ENCODE measurements around the gene NDUFB10.

Gene NDUFB10

GRCh38 chr16:1973461-1974156 is 14.3 kb downstream of the NDUFB10 start:
- Histone ChIP-seq H3K4me1 (ENCODE audit: control insufficient read depth, insufficient read depth, low read length, unreplicated experiment) (peaks cover 6% of the 10 kb centered on the region), H2AFZ (ENCODE audit: low read length, unreplicated experiment) (no peak overlapping the region), H3K4me3 (ENCODE audit: low read depth, low read length) (no peak overlapping the region; the same call in 1 of the 2 replicates), H3K27ac (ENCODE audit: low read depth, low read length) (no peak overlapping the region), H3K27me3 (ENCODE audit: insufficient read depth, low read length) (no peaks in the 10 kb centered on the region), H3K36me3 (ENCODE audit: insufficient read depth, low read length) (peaks cover 4% of the 10 kb centered on the region; the same call in 1 of the 2 replicates), H3K79me2 (ENCODE audit: control insufficient read depth, insufficient read depth, low read length, unreplicated experiment) (peaks cover 25% of the 10 kb centered on the region)

GRCh38 chr16:1974157-1975070 is 15.1 kb downstream of the NDUFB10 start:
- Histone ChIP-seq H3K36me3 (ENCODE audit: insufficient read depth, low read length) (peaks cover 4% of the 10 kb centered on the region; the same call in 1 of the 2 replicates), H3K4me1 (ENCODE audit: control insufficient read depth, insufficient read depth, low read length, unreplicated experiment) (peaks cover 6% of the 10 kb centered on the region), H3K4me3 (ENCODE audit: low read depth, low read length) (no peak overlapping the region), H3K27me3 (ENCODE audit: insufficient read depth, low read length) (peaks cover 4% of the 10 kb centered on the region; the same call in 1 of the 2 replicates), H2AFZ (ENCODE audit: low read length, unreplicated experiment) (no peak overlapping the region), H3K27ac (ENCODE audit: low read depth, low read length) (no peak overlapping the region), H3K79me2 (ENCODE audit: control insufficient read depth, insufficient read depth, low read length, unreplicated experiment) (peaks cover 25% of the 10 kb centered on the region)

- H3K4me1 ChIP-seq (ENCODE audit: control insufficient read depth, insufficient read depth, low read length, unreplicated experiment) = peaks cover 6% of the 10 kb centered on the region
- peaks cover 25% of the 10 kb centered on the region for H3K79me2 ChIP-seq (ENCODE audit: control insufficient read depth, insufficient read depth, low read length, unreplicated experiment)
- no peak overlapping the region for H3K4me3 ChIP-seq (ENCODE audit: low read depth, low read length)
- no peak overlapping the region for H2AFZ ChIP-seq (ENCODE audit: low read length, unreplicated experiment)
- H3K27me3 ChIP-seq (ENCODE audit: insufficient read depth, low read length) = peaks cover 16% of the 10 kb centered on the region; the same call in 1 of the 2 replicates
- H3K36me3 ChIP-seq (ENCODE audit: insufficient read depth, low read length) = peaks cover 4% of the 10 kb centered on the region; the same call in 1 of the 2 replicates
- H3K27ac ChIP-seq (ENCODE audit: low read depth, low read length) = no peak overlapping the region
Observed at GRCh38 chr16:1975432-1976215, 16.3 kb downstream of the NDUFB10 start.

- peaks cover 21% of the 10 kb centered on the region; the same call in 1 of the 2 replicates for H3K27me3 ChIP-seq (ENCODE audit: insufficient read depth, low read length)
- H3K27ac ChIP-seq (ENCODE audit: low read depth, low read length) = no peak overlapping the region
- no peak overlapping the region for H3K4me3 ChIP-seq (ENCODE audit: low read depth, low read length)
- H3K79me2 ChIP-seq (ENCODE audit: control insufficient read depth, insufficient read depth, low read length, unreplicated experiment) = peaks cover 22% of the 10 kb centered on the region
- H3K4me1 ChIP-seq (ENCODE audit: control insufficient read depth, insufficient read depth, low read length, unreplicated experiment) = peaks cover 3% of the 10 kb centered on the region
- H2AFZ ChIP-seq (ENCODE audit: low read length, unreplicated experiment) = no peak overlapping the region
- peaks cover 4% of the 10 kb centered on the region; the same call in 1 of the 2 replicates for H3K36me3 ChIP-seq (ENCODE audit: insufficient read depth, low read length)
Observed at GRCh38 chr16:1976216-1976520, 16.8 kb downstream of the NDUFB10 start.

- Histone ChIP-seq H3K27ac (ENCODE audit: low read depth, low read length) (no peak overlapping the region), H3K4me3 (ENCODE audit: low read depth, low read length) (no peak overlapping the region), H3K4me1 (ENCODE audit: control insufficient read depth, insufficient read depth, low read length, unreplicated experiment) (peaks cover 3% of the 10 kb centered on the region), H3K79me2 (ENCODE audit: control insufficient read depth, insufficient read depth, low read length, unreplicated experiment) (peaks cover 19% of the 10 kb centered on the region), H2AFZ (ENCODE audit: low read length, unreplicated experiment) (no peak overlapping the region), H3K27me3 (ENCODE audit: insufficient read depth, low read length) (peaks cover 32% of the 10 kb centered on the region), H3K36me3 (ENCODE audit: insufficient read depth, low read length) (peaks cover 4% of the 10 kb centered on the region; the same call in 1 of the 2 replicates)
Observed at GRCh38 chr16:1976951-1977874, 17.9 kb downstream of the NDUFB10 start.

- H3K4me1 ChIP-seq (ENCODE audit: control insufficient read depth, insufficient read depth, low read length, unreplicated experiment) = peaks cover under 1% of the 10 kb centered on the region
- H3K36me3 ChIP-seq (ENCODE audit: insufficient read depth, low read length) = peaks cover 4% of the 10 kb centered on the region; the same call in 1 of the 2 replicates
- H3K79me2 ChIP-seq (ENCODE audit: control insufficient read depth, insufficient read depth, low read length, unreplicated experiment) = peaks cover 14% of the 10 kb centered on the region
- no peak overlapping the region for H3K4me3 ChIP-seq (ENCODE audit: low read depth, low read length)
- no peak overlapping the region for H3K27ac ChIP-seq (ENCODE audit: low read depth, low read length)
- no peak overlapping the region for H2AFZ ChIP-seq (ENCODE audit: low read length, unreplicated experiment)
- H3K27me3 ChIP-seq (ENCODE audit: insufficient read depth, low read length) = peaks cover 38% of the 10 kb centered on the region
Observed at GRCh38 chr16:1977875-1978268, 18.5 kb downstream of the NDUFB10 start.

- Histone ChIP-seq H3K27me3 (ENCODE audit: insufficient read depth, low read length) (peaks cover 42% of the 10 kb centered on the region), H3K36me3 (ENCODE audit: insufficient read depth, low read length) (peaks cover 4% of the 10 kb centered on the region; the same call in 1 of the 2 replicates)
Observed at GRCh38 chr16:1978476-1979120, 19.3 kb downstream of the NDUFB10 start.

GRCh38 chr16:1979271-1980029 is 20.1 kb downstream of the NDUFB10 start:
- no peak overlapping the region for H3K4me3 ChIP-seq (ENCODE audit: low read depth, low read length)
- no peak overlapping the region for H3K27ac ChIP-seq (ENCODE audit: low read depth, low read length)
- H3K27me3 ChIP-seq (ENCODE audit: insufficient read depth, low read length) = peaks cover 42% of the 10 kb centered on the region
- peaks cover 4% of the 10 kb centered on the region; the same call in 1 of the 2 replicates for H3K36me3 ChIP-seq (ENCODE audit: insufficient read depth, low read length)
- H2AFZ ChIP-seq (ENCODE audit: low read length, unreplicated experiment) = no peak overlapping the region
- H3K4me1 ChIP-seq (ENCODE audit: control insufficient read depth, insufficient read depth, low read length, unreplicated experiment) = no peaks in the 10 kb centered on the region
- H3K79me2 ChIP-seq (ENCODE audit: control insufficient read depth, insufficient read depth, low read length, unreplicated experiment) = no peaks in the 10 kb centered on the region

More at GRCh38 chr16:1978476-1979120, 19.3 kb downstream of the NDUFB10 start:
- Histone ChIP-seq H3K4me1 (ENCODE audit: control insufficient read depth, insufficient read depth, low read length, unreplicated experiment) (no peaks in the 10 kb centered on the region), H3K79me2 (ENCODE audit: control insufficient read depth, insufficient read depth, low read length, unreplicated experiment) (peaks cover 8% of the 10 kb centered on the region), H3K27ac (ENCODE audit: low read depth, low read length) (no peak overlapping the region), H3K4me3 (ENCODE audit: low read depth, low read length) (no peak overlapping the region), H2AFZ (ENCODE audit: low read length, unreplicated experiment) (no peak overlapping the region)
